ENCODE data around the gene SLC4A4.

Gene SLC4A4

DNA sequence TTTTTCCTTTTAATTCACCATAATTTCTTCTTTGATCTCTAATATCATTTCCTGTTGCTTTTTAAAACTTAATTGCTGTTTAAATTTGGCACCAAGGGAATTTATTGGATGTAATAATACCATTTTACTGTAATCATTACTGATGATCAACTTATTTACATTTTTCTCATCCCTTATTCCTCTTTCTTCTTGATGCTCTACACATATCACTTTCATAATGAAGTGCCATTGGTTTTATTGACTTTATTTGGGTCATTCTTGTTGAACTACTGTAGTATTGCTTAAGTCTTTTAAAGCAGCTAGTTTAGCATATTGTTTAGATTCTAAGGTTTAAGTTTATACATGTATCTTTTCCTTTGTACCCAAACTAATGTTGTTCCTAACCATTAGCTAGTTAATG lies 130.7 kb downstream of the SLC4A4 start:
- no peak for DNase-seq (ENCODE audit: low read depth in 2 of 2)

GRCh38 chr4:71470524-71470923 lies 131.7 kb downstream of the SLC4A4 start:
- DNase-seq (ENCODE audit: low read depth in 2 of 2) = no peak

DNA sequence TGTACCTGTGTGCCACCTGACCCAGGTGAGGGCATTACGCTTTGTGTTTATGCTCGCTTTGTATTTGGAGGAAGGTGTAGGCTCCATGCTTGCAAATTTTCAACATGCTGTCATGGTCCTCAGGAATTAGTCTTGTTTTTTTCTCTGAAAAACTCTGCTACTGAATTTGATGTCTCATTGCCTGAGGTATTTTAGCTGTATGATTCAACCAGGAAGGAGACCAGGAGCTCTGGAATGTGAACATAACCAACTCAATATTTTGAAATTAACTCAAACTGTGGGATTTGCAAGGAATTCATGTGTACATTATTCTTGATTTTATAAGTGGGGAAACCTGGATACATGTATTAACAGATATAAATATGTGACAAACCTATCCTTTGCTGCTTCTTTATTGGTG lies 134.1 kb downstream of the SLC4A4 start:
- peak; percentile 79 to 82 for DNase-seq (ENCODE audit: low read depth in 2 of 2)

- DNase-seq (ENCODE audit: low read depth in 2 of 2) = no peak
Observed at GRCh38 chr4:71473541-71474240, 134.9 kb downstream of the SLC4A4 start.

- DNase-seq (ENCODE audit: low read depth in 2 of 2) = no peak
Observed at GRCh38 chr4:71474731-71475130, 135.9 kb downstream of the SLC4A4 start.

DNA sequence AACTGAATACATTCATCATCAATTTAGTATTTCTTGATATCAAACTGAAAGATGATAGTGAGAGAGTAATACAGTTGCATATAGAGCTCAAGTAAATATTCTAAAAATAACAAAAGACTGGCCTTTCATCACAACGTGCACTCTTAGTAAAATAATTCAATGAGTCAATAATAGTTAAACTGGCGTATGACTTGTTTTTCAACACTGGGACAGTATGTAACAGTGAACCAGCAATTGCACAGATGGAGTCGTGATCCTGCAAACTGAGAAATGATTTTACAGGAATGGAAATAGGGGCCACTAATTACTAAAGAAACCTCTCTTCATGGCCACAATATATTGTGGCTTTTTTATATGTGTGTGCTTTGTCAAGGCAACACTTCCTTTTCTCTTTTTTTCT lies 137.4 kb downstream of the SLC4A4 start:
- DNase-seq (ENCODE audit: low read depth in 2 of 2) = no peak

DNA sequence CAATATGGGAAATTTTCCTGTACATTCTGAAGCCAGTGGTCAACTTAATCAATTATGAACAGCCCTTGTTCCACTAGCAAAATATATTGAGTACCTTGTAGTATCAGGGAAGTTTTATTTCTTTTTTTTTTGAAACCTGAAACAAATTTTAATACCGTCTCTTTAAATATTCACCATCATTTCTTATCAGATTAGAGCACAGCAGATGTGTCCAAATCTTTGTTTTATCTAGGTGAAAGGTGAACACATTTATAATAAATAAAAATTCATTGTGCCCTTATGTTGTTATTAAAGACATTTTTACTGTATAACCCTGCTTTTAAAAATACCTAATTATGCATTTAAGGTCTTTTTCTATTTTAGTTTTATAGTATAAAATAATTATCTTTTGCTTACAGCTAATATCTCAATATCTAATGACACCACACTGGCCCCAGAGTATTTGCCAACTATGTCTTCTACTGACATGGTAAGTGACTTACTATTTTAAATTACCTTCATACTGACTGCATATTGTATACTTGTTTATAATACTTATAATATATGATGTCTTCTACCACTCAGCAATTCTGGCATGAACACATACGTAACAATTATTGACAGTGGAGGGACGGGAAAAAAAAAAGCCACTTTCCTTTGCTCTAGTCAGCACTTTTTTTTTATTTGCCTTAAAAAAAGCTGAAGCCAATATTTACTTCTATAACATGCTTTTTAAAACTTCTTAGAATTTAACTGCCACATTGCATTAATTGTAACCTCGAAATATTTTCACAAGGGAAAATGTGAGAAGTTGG lies 147.9 kb downstream of the SLC4A4 start:
- no peak for DNase-seq (ENCODE audit: low read depth in 2 of 2)

DNA sequence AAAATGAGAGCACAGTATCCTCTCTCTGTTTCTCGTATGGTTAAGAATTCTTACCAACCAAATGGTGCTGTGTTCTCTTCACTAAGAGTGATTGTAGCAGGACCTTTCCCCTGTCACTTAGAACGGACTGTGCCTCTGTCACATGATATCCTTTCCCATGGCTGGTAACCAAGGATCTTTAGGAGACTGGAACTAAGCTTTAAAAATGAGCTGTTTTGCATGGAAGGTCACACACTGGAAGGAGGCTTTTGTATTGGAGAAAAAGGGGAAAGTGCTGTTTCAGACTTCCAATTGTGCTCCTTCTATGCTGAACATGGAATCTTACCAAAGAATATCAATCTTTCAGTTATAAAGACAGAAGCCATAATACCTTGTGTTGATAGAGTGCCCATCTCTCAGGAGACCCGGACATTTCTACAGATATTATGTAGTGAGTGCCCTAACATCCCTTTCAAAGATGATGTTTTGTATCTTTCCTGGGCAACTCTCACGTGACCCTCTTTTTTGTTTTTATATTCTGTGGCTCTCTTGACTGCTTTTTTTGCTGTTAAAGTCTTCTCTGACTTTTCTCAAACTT lies 148.6 kb downstream of the SLC4A4 start:
- no peak for DNase-seq (ENCODE audit: low read depth in 2 of 2)

- DNase-seq (ENCODE audit: low read depth in 2 of 2) = no peak
Observed at GRCh38 chr4:71494539-71494938, 155.7 kb downstream of the SLC4A4 start.

DNA sequence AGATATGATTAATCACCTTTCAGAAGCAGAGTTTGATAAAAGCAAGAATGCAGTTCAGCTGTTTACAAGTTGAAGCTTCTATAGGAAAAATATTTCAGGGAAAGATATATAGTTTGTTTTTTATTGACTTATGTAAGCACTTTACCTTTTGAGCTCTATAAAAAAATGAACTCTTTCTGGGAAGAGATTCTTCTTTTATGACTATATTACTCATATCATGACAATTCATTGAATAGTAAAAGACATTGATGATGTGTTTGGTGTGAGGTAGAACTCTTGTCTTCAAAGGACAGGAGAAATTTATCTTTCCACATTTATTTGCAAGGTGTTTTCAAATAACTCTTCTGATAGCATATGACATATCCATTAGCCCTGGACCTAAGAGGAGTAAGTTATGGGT lies 156.6 kb downstream of the SLC4A4 start:
- no peak for DNase-seq (ENCODE audit: low read depth in 2 of 2)

DNA sequence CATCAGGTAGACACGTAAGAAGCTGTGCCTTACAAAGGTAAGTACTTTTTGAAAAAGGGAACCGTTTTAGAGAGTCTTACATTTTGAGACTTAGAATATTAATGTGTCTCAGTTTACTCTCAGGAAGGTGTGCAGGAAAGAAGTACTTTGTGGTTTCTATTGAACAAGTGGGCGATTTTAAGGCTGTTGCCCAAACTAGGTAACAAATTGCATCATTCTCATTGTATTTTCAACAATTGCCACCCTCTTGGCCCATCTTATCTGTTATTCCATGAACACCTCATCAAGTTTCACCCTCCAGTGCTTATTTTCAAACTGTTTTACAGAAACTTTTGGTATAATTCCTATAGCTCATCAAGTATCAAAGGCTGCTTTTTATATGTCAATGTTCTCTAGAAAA lies 158.3 kb downstream of the SLC4A4 start:
- no peak for DNase-seq (ENCODE audit: low read depth in 2 of 2)

- peak; percentile 37 to 51 for DNase-seq (ENCODE audit: low read depth in 2 of 2)
Observed at GRCh38 chr4:71498002-71498401, 159.2 kb downstream of the SLC4A4 start.

- no peak for DNase-seq (ENCODE audit: low read depth in 2 of 2)
Observed at GRCh38 chr4:71498625-71499024, 159.8 kb downstream of the SLC4A4 start.

GRCh38 chr4:71501992-71502391 lies 163.2 kb downstream of the SLC4A4 start:
- DNase-seq (ENCODE audit: low read depth in 2 of 2) = no peak

DNA sequence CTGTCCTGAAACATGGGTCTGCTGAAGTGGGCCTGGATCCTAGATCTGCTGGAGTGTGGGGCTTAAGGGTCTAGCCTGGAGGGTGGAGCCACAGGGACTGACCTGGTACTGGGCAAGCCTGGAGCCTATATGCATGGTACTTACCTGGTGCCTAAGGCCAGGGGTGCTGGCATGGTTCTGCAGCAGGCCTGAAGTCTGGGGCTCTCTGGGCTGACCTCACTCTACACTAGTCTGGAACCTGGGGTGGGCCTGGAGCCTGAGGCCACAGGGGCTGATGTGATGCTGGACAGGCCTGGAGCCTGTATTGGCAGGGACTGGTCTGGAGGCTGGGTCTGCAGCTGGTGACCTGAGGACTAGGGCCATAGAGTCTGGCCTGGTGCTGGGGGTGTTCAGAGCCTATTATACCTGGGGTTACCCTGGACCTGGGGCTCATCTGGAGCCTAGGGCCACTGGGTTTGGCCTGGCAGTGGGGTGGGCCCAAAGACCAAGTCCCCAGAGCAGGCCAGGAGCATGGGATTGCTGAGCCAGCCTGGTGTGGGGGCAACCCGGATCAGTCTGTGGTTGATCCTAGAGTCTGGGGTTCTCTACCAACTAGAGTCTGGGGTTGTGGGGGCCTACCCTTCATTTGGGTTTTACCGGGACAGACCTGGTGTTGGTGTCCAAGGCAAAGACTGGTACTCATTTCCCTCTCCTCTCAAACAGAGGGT lies 179.6 kb downstream of the SLC4A4 start:
- no peak for DNase-seq (ENCODE audit: low read depth in 2 of 2)

DNA sequence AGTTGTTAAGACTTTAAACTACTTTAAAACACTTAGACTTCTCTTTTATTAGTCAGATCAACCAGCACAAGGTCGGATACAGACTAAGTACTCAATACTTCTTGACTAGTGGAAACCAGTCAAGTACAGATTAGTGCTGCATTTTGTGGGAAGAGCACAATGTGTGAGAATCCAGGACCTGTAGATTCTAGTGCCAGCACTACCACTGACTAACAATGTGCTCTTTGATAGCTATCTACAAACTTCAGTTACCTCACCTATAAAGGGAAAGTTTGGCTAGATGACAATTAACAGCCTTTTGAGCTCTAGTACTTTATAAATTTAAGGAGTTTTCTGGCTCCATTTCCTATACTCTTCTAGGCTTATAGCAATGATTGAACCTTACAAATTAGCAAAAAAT lies 181.5 kb downstream of the SLC4A4 start:
- DNase-seq (ENCODE audit: low read depth in 2 of 2) = no peak

GRCh38 chr4:71520850-71521249 lies 182.0 kb downstream of the SLC4A4 start:
- DNase-seq (ENCODE audit: low read depth in 2 of 2) = no peak

DNA sequence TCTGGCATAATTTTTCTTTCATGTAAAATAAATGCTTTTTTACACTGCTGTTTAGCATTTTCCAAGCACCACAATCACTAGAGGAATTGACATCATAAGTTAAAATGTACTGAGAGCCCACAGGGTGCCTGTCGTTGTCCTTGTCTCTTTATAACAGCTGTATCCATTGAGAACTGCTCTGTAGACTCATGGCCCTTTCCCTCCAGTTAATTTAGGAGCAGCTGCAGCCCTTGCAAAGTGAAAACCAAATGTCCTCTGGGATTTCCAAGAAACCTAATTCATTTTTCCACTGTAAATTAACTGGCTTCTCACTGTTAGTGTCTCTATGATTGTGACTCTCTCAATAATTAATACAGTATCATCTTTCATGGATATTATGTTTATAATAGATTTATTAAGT lies 185.9 kb downstream of the SLC4A4 start:
- DNase-seq (ENCODE audit: low read depth in 2 of 2) = no peak

GRCh38 chr4:71526637-71527406 lies 188.0 kb downstream of the SLC4A4 start:
- DNase-seq (ENCODE audit: low read depth in 2 of 2) = no peak

DNA sequence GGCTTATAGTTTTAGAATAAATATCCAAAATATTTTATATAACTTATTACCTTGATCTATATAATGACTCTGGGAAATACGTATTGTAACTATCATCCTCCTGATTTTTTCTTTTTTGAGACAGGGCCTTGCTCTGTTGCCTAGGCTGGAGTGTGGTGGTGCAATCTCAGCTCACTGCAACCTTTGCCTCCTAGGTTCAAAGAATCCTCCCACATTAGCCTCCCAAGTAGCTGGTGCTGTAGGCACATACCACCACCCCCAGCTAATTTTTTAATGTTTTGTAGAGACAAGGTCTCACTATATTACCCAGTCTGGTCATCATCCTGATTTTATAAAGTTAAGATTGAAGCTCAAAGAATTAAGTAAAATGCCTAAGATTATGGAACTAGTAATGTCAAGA lies 193.6 kb downstream of the SLC4A4 start:
- no peak for DNase-seq (ENCODE audit: low read depth in 2 of 2)

- no peak for DNase-seq (ENCODE audit: low read depth in 2 of 2)
Observed at GRCh38 chr4:71533121-71533520, 194.3 kb downstream of the SLC4A4 start.

Measured in fibroblast of skin of left quadriceps (primary cell).